HEK293 (cell line): ENCODE data around the gene TNIK.

Experiments used
- ZIC2 ChIP-seq: fragments of 450-650 bp; formaldehyde crosslinking; IDR thresholded peaks from 2 replicates; pipeline ENCODE4 v1.5.1; 2016; ENCODE audit warnings: missing biosample characterization, missing genetic modification characterization
- ZNF530 ChIP-seq: fragments of 450-650 bp; formaldehyde crosslinking; IDR thresholded peaks from 2 replicates; pipeline ENCODE4 v1.5.1; 2016; ENCODE audit warnings: low read depth, missing biosample characterization, missing genetic modification characterization
- ZNF76 ChIP-seq: fragments of 450-650 bp; formaldehyde crosslinking; IDR thresholded peaks from 2 replicates; pipeline ENCODE4; 2016; ENCODE audit warnings: low read depth, missing biosample characterization, missing genetic modification characterization, borderline replicate concordance
- TF ChIP-seq, protein P1 (sequence below): fragments of 450-650 bp; formaldehyde crosslinking; IDR thresholded peaks from 2 replicates; pipeline ENCODE4 v1.5.1; 2016; ENCODE audit warnings: missing biosample characterization, missing genetic modification characterization
- TF ChIP-seq, protein P2 (sequence below): fragments of 450-650 bp; formaldehyde crosslinking; IDR thresholded peaks from 2 replicates; pipeline ENCODE4 v1.5.1; 2016; ENCODE audit warnings: missing biosample characterization, missing genetic modification characterization
- TF ChIP-seq, protein P3 (sequence below): fragments of 450-650 bp; formaldehyde crosslinking; IDR thresholded peaks from 2 replicates; pipeline ENCODE4 v1.5.1; 2016; ENCODE audit warnings: missing biosample characterization, missing genetic modification characterization
- TF ChIP-seq, protein P4 (sequence below): fragments of 450-650 bp; formaldehyde crosslinking; IDR thresholded peaks from 2 replicates; pipeline ENCODE4 v1.5.1; 2016; ENCODE audit warnings: missing biosample characterization, missing genetic modification characterization

DNA sequence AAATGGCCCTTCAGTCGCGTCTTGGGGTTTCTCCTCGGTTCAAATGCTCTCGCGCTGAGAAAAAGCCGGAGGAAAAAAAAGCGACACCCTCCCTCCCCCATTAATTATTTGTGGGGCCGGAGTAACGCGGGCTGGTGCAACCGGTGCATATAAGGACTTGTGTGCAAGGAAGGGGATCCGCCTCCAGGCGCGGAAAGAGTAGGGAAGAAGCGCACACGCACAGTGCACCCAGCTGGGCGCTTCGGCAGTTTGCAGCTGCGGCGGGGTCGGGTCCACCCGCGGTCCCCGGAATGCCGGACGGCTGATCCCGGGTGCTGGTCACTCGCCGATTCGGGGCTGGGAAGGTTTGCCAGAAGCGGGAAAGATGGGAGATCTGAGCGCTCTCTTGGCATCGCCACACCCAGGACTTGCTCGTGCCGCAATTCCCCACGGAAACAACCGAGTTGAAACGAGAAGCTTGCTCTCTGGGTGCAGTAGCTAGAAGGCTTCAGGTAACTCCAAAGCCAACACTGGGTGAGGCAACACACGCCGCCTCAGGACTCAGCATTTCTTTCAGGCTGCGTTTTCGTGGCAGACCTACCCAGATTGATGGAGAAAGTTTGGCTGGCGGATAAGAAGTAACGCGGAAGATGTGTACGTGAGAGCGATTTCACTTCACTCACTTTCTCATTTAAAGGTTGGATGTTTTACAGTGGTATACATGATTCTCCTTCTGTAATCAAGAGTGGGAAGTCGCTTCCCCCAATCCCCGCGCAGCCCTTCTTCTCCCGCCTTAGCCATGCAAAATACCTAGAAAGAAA, 720 bp upstream of the TNIK start:
- TF ChIP-seq ZNF76 (tag by site-specific recombination), result peak; percentile 45; the same call in 1 of the 2 replicates
- TF ChIP-seq, protein P1, sequence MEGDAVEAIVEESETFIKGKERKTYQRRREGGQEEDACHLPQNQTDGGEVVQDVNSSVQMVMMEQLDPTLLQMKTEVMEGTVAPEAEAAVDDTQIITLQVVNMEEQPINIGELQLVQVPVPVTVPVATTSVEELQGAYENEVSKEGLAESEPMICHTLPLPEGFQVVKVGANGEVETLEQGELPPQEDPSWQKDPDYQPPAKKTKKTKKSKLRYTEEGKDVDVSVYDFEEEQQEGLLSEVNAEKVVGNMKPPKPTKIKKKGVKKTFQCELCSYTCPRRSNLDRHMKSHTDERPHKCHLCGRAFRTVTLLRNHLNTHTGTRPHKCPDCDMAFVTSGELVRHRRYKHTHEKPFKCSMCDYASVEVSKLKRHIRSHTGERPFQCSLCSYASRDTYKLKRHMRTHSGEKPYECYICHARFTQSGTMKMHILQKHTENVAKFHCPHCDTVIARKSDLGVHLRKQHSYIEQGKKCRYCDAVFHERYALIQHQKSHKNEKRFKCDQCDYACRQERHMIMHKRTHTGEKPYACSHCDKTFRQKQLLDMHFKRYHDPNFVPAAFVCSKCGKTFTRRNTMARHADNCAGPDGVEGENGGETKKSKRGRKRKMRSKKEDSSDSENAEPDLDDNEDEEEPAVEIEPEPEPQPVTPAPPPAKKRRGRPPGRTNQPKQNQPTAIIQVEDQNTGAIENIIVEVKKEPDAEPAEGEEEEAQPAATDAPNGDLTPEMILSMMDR, result peak; percentile 57
- TF ChIP-seq ZNF530, result no peak
- TF ChIP-seq ZIC2, result no peak
- TF ChIP-seq, protein P2, sequence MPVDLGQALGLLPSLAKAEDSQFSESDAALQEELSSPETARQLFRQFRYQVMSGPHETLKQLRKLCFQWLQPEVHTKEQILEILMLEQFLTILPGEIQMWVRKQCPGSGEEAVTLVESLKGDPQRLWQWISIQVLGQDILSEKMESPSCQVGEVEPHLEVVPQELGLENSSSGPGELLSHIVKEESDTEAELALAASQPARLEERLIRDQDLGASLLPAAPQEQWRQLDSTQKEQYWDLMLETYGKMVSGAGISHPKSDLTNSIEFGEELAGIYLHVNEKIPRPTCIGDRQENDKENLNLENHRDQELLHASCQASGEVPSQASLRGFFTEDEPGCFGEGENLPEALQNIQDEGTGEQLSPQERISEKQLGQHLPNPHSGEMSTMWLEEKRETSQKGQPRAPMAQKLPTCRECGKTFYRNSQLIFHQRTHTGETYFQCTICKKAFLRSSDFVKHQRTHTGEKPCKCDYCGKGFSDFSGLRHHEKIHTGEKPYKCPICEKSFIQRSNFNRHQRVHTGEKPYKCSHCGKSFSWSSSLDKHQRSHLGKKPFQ, result no peak
- TF ChIP-seq, protein P3, sequence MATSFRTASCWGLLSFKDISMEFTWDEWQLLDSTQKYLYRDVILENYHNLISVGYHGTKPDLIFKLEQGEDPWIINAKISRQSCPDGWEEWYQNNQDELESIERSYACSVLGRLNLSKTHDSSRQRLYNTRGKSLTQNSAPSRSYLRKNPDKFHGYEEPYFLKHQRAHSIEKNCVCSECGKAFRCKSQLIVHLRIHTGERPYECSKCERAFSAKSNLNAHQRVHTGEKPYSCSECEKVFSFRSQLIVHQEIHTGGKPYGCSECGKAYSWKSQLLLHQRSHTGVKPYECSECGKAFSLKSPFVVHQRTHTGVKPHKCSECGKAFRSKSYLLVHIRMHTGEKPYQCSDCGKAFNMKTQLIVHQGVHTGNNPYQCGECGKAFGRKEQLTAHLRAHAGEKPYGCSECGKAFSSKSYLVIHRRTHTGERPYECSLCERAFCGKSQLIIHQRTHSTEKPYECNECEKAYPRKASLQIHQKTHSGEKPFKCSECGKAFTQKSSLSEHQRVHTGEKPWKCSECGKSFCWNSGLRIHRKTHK, result no peak
- TF ChIP-seq, protein P4, sequence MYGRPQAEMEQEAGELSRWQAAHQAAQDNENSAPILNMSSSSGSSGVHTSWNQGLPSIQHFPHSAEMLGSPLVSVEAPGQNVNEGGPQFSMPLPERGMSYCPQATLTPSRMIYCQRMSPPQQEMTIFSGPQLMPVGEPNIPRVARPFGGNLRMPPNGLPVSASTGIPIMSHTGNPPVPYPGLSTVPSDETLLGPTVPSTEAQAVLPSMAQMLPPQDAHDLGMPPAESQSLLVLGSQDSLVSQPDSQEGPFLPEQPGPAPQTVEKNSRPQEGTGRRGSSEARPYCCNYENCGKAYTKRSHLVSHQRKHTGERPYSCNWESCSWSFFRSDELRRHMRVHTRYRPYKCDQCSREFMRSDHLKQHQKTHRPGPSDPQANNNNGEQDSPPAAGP (tag by site-specific recombination), result 0 out of 2 replicates have a peak, but pooled peaks have one; percentile 12
